ENCODE measurements around the gene PTPRD.

The PTPRD gene

DNA sequence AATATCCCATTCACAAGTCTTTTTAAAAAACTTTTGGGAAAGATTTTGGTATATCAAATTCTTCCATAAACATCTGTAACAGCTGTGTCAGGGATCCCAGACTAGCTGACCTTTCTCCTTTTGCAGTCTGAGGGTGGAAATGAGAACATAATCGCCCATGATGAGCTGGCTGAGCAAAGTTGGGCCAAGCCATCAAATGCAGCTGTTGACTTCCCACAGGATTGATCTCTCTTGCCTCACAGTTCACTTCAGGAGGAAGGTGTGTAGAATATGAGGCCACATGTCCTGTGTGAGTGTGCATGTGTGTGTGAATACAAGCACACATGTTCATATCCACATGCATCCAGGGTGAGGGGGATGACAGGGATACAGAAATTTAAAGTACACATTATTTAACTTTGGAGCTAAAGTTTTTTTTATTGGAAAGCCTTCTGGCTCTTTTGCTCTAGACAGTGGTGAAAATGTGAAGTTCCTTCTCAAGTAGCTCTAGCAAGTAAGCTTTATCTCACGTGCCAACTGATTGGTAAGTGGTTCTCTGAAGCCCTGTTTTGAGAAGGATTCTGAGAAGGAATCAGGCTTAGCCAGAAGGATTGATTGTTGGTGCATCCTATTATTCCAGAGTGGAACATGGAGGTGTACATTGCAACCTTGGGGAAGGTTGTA is 2344.5 kb downstream of the PTPRD start:
- DNase-seq = no peak

GRCh38 chr9:8267636-8268035 is 2345.2 kb downstream of the PTPRD start:
- no peak for DNase-seq

DNA sequence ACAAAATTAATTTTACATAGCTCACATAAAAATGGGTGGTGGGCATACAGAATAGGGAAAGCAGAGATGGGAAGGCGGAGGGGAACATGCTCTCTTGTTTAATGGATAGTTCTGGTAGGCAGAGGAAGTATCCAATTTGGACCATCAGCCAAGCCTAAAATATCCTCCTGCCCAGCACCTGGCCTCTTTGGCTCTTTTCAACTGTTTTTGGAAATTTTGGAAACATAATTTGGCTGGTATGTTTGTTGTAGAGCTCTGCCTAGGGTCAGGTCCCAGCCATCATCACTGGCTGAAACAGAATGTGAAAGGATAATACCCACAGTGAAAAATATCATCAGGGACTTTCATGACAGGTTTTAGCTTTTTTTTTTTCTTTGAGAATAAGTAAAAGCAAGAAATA is 2345.9 kb downstream of the PTPRD start:
- no peak for DNase-seq

GRCh38 chr9:8265281-8265680 is 2347.5 kb downstream of the PTPRD start:
- no peak for DNase-seq

All from NCI-H524 (cell line).